C4-2B (cell line): ENCODE data around the gene RSPH6A.

Experiments used
- CTCF ChIP-seq: fragments of 450-650 bp; conservative IDR thresholded peaks from 2 replicates; pipeline ENCODE4 v1.5.1; 2017; ENCODE audit warnings: mild to moderate bottlenecking
- ZFX ChIP-seq: fragments of 450-650 bp; IDR thresholded peaks from 2 replicates; pipeline ENCODE4 v1.6.1; 2017

GRCh38 chr19:45863335-45863839 is 48.3 kb upstream of the RSPH6A start:
- no peak for TF ChIP-seq CTCF
- TF ChIP-seq ZFX = no peak
